ENCODE measurements around the gene SHPK. TPM values are rescaled to one million over a fixed set of nuclear protein-coding genes. Genes with fewer than 3 reads are reported as not detected.
A peak's percentile ranks its signal among the peaks of the same experiment; 100 is the strongest.

The SHPK gene
- total RNA-seq, 1 donor from 2014 or later = 7.8 TPM

DNA sequence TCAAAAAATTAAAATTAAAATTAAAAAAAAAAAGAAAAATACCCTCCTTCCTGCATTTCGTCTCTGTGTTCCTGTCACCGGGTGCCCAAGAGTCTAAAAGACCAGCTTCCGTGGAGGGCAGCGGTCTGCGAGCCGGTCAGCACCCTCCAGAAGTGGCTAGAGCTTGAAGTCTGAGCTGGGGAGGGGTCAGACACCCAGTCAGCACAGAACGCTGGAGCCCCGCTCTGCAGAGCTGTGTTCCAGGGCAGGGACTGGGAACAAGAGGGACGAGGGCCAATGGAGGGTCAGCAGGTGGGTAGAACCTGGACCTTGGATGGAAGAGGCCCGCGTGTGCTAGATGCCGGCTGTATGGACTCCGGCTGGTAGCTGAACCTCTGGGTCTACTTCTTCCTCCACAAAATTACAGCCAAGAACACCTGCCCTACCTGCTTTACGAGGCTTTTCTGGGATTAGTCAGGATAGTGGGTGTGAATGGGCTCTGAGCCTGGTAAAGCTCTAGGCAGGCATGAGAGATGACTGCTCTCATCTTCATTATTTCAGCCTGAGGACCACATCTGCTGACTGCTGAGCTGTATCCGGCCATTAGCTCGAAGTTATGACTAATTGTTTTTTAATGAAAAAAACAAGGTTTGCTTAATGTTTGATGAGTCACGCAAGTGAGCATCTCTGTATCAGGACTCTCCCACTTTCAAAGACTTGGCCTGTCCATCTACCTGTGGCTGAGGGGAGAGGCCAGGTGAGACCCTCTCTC lies 32.8 kb downstream of the SHPK start:
- H2AFZ ChIP-seq (ENCODE audit: low read depth, low read length) = no peak overlapping the region
- H3K27ac Mint-ChIP-seq (ENCODE audit: unreplicated experiment) = no peak overlapping the region
- TF ChIP-seq, protein P1, sequence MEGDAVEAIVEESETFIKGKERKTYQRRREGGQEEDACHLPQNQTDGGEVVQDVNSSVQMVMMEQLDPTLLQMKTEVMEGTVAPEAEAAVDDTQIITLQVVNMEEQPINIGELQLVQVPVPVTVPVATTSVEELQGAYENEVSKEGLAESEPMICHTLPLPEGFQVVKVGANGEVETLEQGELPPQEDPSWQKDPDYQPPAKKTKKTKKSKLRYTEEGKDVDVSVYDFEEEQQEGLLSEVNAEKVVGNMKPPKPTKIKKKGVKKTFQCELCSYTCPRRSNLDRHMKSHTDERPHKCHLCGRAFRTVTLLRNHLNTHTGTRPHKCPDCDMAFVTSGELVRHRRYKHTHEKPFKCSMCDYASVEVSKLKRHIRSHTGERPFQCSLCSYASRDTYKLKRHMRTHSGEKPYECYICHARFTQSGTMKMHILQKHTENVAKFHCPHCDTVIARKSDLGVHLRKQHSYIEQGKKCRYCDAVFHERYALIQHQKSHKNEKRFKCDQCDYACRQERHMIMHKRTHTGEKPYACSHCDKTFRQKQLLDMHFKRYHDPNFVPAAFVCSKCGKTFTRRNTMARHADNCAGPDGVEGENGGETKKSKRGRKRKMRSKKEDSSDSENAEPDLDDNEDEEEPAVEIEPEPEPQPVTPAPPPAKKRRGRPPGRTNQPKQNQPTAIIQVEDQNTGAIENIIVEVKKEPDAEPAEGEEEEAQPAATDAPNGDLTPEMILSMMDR (IDR thresholded peaks at IDR 0.05; ENCODE audit: insufficient read depth, low read depth, low read length) = no peak
- no peak for TF ChIP-seq EZH2 (IDR thresholded peaks at IDR 0.05; ENCODE audit: insufficient read depth, low read length)
- H3K4me1 Mint-ChIP-seq (ENCODE audit: low read depth, unreplicated experiment) = no peaks in the 10 kb centered on the region
- no peaks in the 10 kb centered on the region for H3K27me3 ChIP-seq (ENCODE audit: insufficient read depth, low read length)
- H3K27me3 Mint-ChIP-seq (ENCODE audit: low read depth, unreplicated experiment) = no peaks in the 10 kb centered on the region
- peaks cover 8% of the 10 kb centered on the region for H4K20me1 ChIP-seq (ENCODE audit: insufficient read depth, low read length)
- H3K9ac ChIP-seq (ENCODE audit: low read length) = no peak overlapping the region
- no peaks in the 10 kb centered on the region for H3K36me3 ChIP-seq (ENCODE audit: insufficient read depth, low read length)
- H3K4me1 ChIP-seq (ENCODE audit: insufficient read depth, low read length) = peaks cover 8% of the 10 kb centered on the region
- FAIRE-seq (no peak), DNase-seq (ENCODE audit: low read depth) (peak; percentile 63)
- H3K36me3 Mint-ChIP-seq (ENCODE audit: low read depth, unreplicated experiment) = peaks cover 18% of the 10 kb centered on the region
- H3K9me3 Mint-ChIP-seq (ENCODE audit: unreplicated experiment) = no peaks in the 10 kb centered on the region
- H3K27ac ChIP-seq (ENCODE audit: low read depth, low read length) = no peak overlapping the region
- no peaks in the 10 kb centered on the region for H3K79me2 ChIP-seq (ENCODE audit: insufficient read depth, low read length)
- H3K4me3 ChIP-seq (ENCODE audit: insufficient read depth, low read depth, low read length) = no peak overlapping the region
- H3K4me3 Mint-ChIP-seq (ENCODE audit: unreplicated experiment) = no peak overlapping the region
- no peaks in the 10 kb centered on the region for H3K9me3 ChIP-seq (ENCODE audit: insufficient read depth, low read depth, low read length)
- H3K4me2 ChIP-seq (ENCODE audit: low read length) = no peak overlapping the region

DNA sequence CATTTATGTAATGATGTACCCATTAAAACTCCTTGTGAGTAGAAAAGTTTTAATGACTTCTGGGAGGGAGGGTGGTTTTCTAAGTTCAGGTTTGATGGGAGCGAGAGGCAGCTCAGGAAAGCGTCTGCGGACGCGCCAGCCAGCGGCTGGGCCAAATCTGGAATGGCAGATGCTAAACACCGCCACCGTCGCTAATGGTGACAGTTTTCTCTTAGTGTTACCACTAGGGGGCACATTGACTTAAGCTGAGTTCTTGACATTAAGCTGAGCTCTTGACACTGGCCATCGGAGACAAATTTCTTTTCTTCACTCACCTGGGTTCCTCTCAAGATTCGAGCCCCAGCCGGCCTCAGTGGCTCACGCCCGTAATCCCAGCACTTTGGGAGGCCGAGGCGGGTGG lies 33.6 kb downstream of the SHPK start:
- Histone ChIP-seq H3K79me2 (ENCODE audit: insufficient read depth, low read length) (no peaks in the 10 kb centered on the region), H3K36me3 (ENCODE audit: insufficient read depth, low read length) (no peaks in the 10 kb centered on the region), H3K4me3 (ENCODE audit: insufficient read depth, low read depth, low read length) (no peak overlapping the region), H2AFZ (ENCODE audit: low read depth, low read length) (no peak overlapping the region), H3K27me3 (ENCODE audit: insufficient read depth, low read length) (no peaks in the 10 kb centered on the region), H3K9me3 (ENCODE audit: insufficient read depth, low read depth, low read length) (no peaks in the 10 kb centered on the region), H3K4me2 (ENCODE audit: low read length) (no peak overlapping the region), H3K9ac (ENCODE audit: low read length) (no peak overlapping the region), H3K4me1 (ENCODE audit: insufficient read depth, low read length) (peaks cover 8% of the 10 kb centered on the region), H4K20me1 (ENCODE audit: insufficient read depth, low read length) (peaks cover 8% of the 10 kb centered on the region), H3K27ac (ENCODE audit: low read depth, low read length) (no peak overlapping the region)
- TF ChIP-seq, protein P1 (IDR thresholded peaks at IDR 0.05; ENCODE audit: insufficient read depth, low read depth, low read length) = peak; percentile 9
- no peak for TF ChIP-seq EZH2 (IDR thresholded peaks at IDR 0.05; ENCODE audit: insufficient read depth, low read length)
- Mint-ChIP-seq H3K27me3 (ENCODE audit: low read depth, unreplicated experiment) (no peaks in the 10 kb centered on the region), H3K4me1 (ENCODE audit: low read depth, unreplicated experiment) (no peaks in the 10 kb centered on the region), H3K9me3 (ENCODE audit: unreplicated experiment) (no peaks in the 10 kb centered on the region), H3K27ac (ENCODE audit: unreplicated experiment) (no peak overlapping the region), H3K36me3 (ENCODE audit: low read depth, unreplicated experiment) (peaks cover 15% of the 10 kb centered on the region), H3K4me3 (ENCODE audit: unreplicated experiment) (no peak overlapping the region)
- DNase-seq (ENCODE audit: low read depth) = no peak
- no peak for FAIRE-seq

DNA sequence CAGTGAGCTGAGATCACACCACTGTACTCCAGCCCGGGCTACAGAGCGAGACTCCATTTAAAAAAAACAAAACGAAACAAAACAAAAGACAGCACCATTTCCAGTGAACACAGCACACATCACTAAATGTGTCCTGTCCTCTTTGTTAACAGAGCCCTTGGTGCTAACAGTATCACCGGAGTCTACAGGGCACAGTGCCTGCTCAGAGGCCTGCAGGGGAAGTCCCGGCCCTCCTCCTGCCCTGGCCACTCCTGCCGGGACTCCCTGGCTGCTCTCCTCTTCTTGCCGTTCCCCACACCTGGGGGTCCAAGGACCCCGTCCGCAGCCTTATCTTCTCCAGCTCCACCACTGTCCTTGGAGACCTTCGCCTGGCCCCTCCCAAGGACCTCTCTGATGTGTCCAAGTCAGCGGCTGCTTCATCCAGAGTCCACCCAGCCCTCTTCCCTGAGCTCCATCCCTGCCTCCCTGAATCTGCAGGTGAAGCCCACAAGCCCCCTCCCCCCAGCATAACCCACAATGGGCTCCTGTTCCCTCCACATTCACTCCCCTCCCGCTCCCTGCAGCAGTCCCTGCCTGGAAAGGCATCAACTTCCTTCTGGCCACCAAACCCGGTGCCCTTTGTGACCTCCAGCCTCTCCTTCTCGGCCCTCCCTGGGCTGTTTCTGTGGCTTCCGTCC lies 35.4 kb downstream of the SHPK start:
- Histone ChIP-seq H3K4me2 (ENCODE audit: low read length) (no peak overlapping the region), H3K9me3 (ENCODE audit: insufficient read depth, low read depth, low read length) (no peaks in the 10 kb centered on the region), H3K4me3 (ENCODE audit: insufficient read depth, low read depth, low read length) (no peak overlapping the region), H3K27ac (ENCODE audit: low read depth, low read length) (no peak overlapping the region), H3K36me3 (ENCODE audit: insufficient read depth, low read length) (no peaks in the 10 kb centered on the region), H2AFZ (ENCODE audit: low read depth, low read length) (no peak overlapping the region), H3K9ac (ENCODE audit: low read length) (no peak overlapping the region), H3K79me2 (ENCODE audit: insufficient read depth, low read length) (no peaks in the 10 kb centered on the region), H4K20me1 (ENCODE audit: insufficient read depth, low read length) (peaks cover 8% of the 10 kb centered on the region), H3K4me1 (ENCODE audit: insufficient read depth, low read length) (peaks cover 8% of the 10 kb centered on the region), H3K27me3 (ENCODE audit: insufficient read depth, low read length) (no peaks in the 10 kb centered on the region)
- Mint-ChIP-seq H3K4me3 (ENCODE audit: unreplicated experiment) (no peak overlapping the region), H3K9me3 (ENCODE audit: unreplicated experiment) (no peaks in the 10 kb centered on the region), H3K27ac (ENCODE audit: unreplicated experiment) (no peak overlapping the region), H3K36me3 (ENCODE audit: low read depth, unreplicated experiment) (peaks cover 20% of the 10 kb centered on the region), H3K27me3 (ENCODE audit: low read depth, unreplicated experiment) (no peaks in the 10 kb centered on the region), H3K4me1 (ENCODE audit: low read depth, unreplicated experiment) (no peaks in the 10 kb centered on the region)
- DNase-seq (ENCODE audit: low read depth) (no peak), FAIRE-seq (no peak)
- no peak for TF ChIP-seq EZH2 (IDR thresholded peaks at IDR 0.05; ENCODE audit: insufficient read depth, low read length)
- TF ChIP-seq, protein P1 (IDR thresholded peaks at IDR 0.05; ENCODE audit: insufficient read depth, low read depth, low read length) = no peak

All from astrocyte (in vitro differentiated cells and primary cell).